ENCODE measurements around the gene TPP2.

Gene TPP2

GRCh38 chr13:102657630-102658029 is 60.8 kb downstream of the TPP2 start:
- TF ChIP-seq EZH2phosphoT487 (IDR thresholded peaks at IDR 0.05; ENCODE audit: low read depth) (no peak), CTCF (IDR thresholded peaks at IDR 0.05; ENCODE audit: low read depth, low read length) (peak; percentile 21)
- H3K4me3 ChIP-seq (ENCODE audit: low read length) = no peak overlapping the region
- no peak overlapping the region for H3K27ac ChIP-seq (ENCODE audit: low read length)
- H3K79me2 ChIP-seq (ENCODE audit: low read length) = no peaks in the 10 kb centered on the region
- no peaks in the 10 kb centered on the region for H3K9me3 ChIP-seq (ENCODE audit: insufficient read depth, low read length)
- H3K9ac ChIP-seq (ENCODE audit: low read length) = no peak overlapping the region
- H3K36me3 ChIP-seq (replicated peaks; ENCODE audit: low read depth, low read length) = peaks cover 64% of the 10 kb centered on the region
- no peak overlapping the region for H2AFZ ChIP-seq (ENCODE audit: low read depth, low read length)
- no peaks in the 10 kb centered on the region for H3K4me1 ChIP-seq (ENCODE audit: low read length)
- H3K4me2 ChIP-seq (ENCODE audit: low read length) = no peak overlapping the region
- H4K20me1 ChIP-seq (ENCODE audit: insufficient read depth, low read length) = no peaks in the 10 kb centered on the region
- H3K27me3 ChIP-seq (ENCODE audit: low read depth, low read length) = no peaks in the 10 kb centered on the region

GRCh38 chr13:102658660-102659059 is 61.9 kb downstream of the TPP2 start:
- Histone ChIP-seq H3K27ac (ENCODE audit: low read length) (no peak overlapping the region), H4K20me1 (ENCODE audit: insufficient read depth, low read length) (no peaks in the 10 kb centered on the region), H3K9me3 (ENCODE audit: insufficient read depth, low read length) (no peaks in the 10 kb centered on the region), H2AFZ (ENCODE audit: low read depth, low read length) (no peak overlapping the region), H3K27me3 (ENCODE audit: low read depth, low read length) (no peaks in the 10 kb centered on the region), H3K36me3 (replicated peaks; ENCODE audit: low read depth, low read length) (peaks cover 59% of the 10 kb centered on the region), H3K4me1 (ENCODE audit: low read length) (no peaks in the 10 kb centered on the region), H3K4me2 (ENCODE audit: low read length) (no peak overlapping the region), H3K79me2 (ENCODE audit: low read length) (no peaks in the 10 kb centered on the region), H3K4me3 (ENCODE audit: low read length) (no peak overlapping the region), H3K9ac (ENCODE audit: low read length) (no peak overlapping the region)
- no peak for TF ChIP-seq EZH2phosphoT487 (IDR thresholded peaks at IDR 0.05; ENCODE audit: low read depth)
- no peak for TF ChIP-seq CTCF (IDR thresholded peaks at IDR 0.05; ENCODE audit: low read depth, low read length)

- no peaks in the 10 kb centered on the region for H3K4me1 ChIP-seq (ENCODE audit: low read length)
- H2AFZ ChIP-seq (ENCODE audit: low read depth, low read length) = no peak overlapping the region
- H3K4me3 ChIP-seq (ENCODE audit: low read length) = no peak overlapping the region
- H3K4me2 ChIP-seq (ENCODE audit: low read length) = no peak overlapping the region
- no peak for TF ChIP-seq CTCF (IDR thresholded peaks at IDR 0.05; ENCODE audit: low read depth, low read length)
- TF ChIP-seq EZH2phosphoT487 (IDR thresholded peaks at IDR 0.05; ENCODE audit: low read depth) = no peak
- peaks cover 63% of the 10 kb centered on the region for H3K36me3 ChIP-seq (replicated peaks; ENCODE audit: low read depth, low read length)
- H3K9me3 ChIP-seq (ENCODE audit: insufficient read depth, low read length) = no peaks in the 10 kb centered on the region
- no peaks in the 10 kb centered on the region for H3K79me2 ChIP-seq (ENCODE audit: low read length)
- H3K27ac ChIP-seq (ENCODE audit: low read length) = no peak overlapping the region
- no peaks in the 10 kb centered on the region for H3K27me3 ChIP-seq (ENCODE audit: low read depth, low read length)
- H3K9ac ChIP-seq (ENCODE audit: low read length) = no peak overlapping the region
- H4K20me1 ChIP-seq (ENCODE audit: insufficient read depth, low read length) = no peaks in the 10 kb centered on the region
Measured at GRCh38 chr13:102659168-102659713, 62.5 kb downstream of the TPP2 start.

- Histone ChIP-seq H3K9ac (ENCODE audit: low read length) (no peak overlapping the region), H4K20me1 (ENCODE audit: insufficient read depth, low read length) (no peaks in the 10 kb centered on the region), H3K4me1 (ENCODE audit: low read length) (peaks cover 10% of the 10 kb centered on the region), H3K36me3 (replicated peaks; ENCODE audit: low read depth, low read length) (peaks cover 76% of the 10 kb centered on the region), H3K9me3 (ENCODE audit: insufficient read depth, low read length) (peaks cover 6% of the 10 kb centered on the region; the same call in 1 of the 2 replicates), H3K27ac (ENCODE audit: low read length) (no peak overlapping the region), H3K4me2 (ENCODE audit: low read length) (no peak overlapping the region), H2AFZ (ENCODE audit: low read depth, low read length) (no peak overlapping the region), H3K4me3 (ENCODE audit: low read length) (no peak overlapping the region), H3K27me3 (ENCODE audit: low read depth, low read length) (no peaks in the 10 kb centered on the region), H3K79me2 (ENCODE audit: low read length) (no peaks in the 10 kb centered on the region)
- TF ChIP-seq CTCF (IDR thresholded peaks at IDR 0.05; ENCODE audit: low read depth, low read length) = no peak
- TF ChIP-seq EZH2phosphoT487 (IDR thresholded peaks at IDR 0.05; ENCODE audit: low read depth) = no peak
Measured at GRCh38 chr13:102667023-102667422, 70.2 kb downstream of the TPP2 start.
